ENCODE results near the gene LIPI. TPM values are rescaled to one million over a fixed set of nuclear protein-coding genes. Genes with fewer than 3 reads are reported as not detected.

LIPI gene
- total RNA-seq, 1 donor from 2014 or later, result not detected

- TF ChIP-seq CTCF (IDR thresholded peaks at IDR 0.05; ENCODE audit: insufficient read depth, low read length, poor library complexity, severe bottlenecking), result no peak
- DNase-seq (ENCODE audit: low read depth), result no peak
- H3K27me3 ChIP-seq (ENCODE audit: control insufficient read depth, insufficient read depth, low read length), result no peaks in the 10 kb centered on the region
- no peaks in the 10 kb centered on the region for H3K36me3 ChIP-seq (ENCODE audit: control insufficient read depth, insufficient read depth, low read length)
- H3K4me3 ChIP-seq (ENCODE audit: low read depth, low read length), result no peak overlapping the region
Measured at GRCh38 chr21:14243874-14244273, 33.1 kb upstream of the LIPI start.

- no peak for DNase-seq (ENCODE audit: low read depth)
- H3K27me3 ChIP-seq (ENCODE audit: control insufficient read depth, insufficient read depth, low read length), result no peaks in the 10 kb centered on the region
- H3K4me3 ChIP-seq (ENCODE audit: low read depth, low read length), result no peak overlapping the region
- TF ChIP-seq CTCF (IDR thresholded peaks at IDR 0.05; ENCODE audit: insufficient read depth, low read length, poor library complexity, severe bottlenecking), result no peak
- H3K36me3 ChIP-seq (ENCODE audit: control insufficient read depth, insufficient read depth, low read length), result no peaks in the 10 kb centered on the region
Measured at GRCh38 chr21:14243461-14243860, 32.7 kb upstream of the LIPI start.

GRCh38 chr21:14241297-14241696 is 30.5 kb upstream of the LIPI start:
- Histone ChIP-seq H3K4me3 (ENCODE audit: low read depth, low read length) (no peak overlapping the region), H3K36me3 (ENCODE audit: control insufficient read depth, insufficient read depth, low read length) (no peaks in the 10 kb centered on the region), H3K27me3 (ENCODE audit: control insufficient read depth, insufficient read depth, low read length) (no peaks in the 10 kb centered on the region)
- TF ChIP-seq CTCF (IDR thresholded peaks at IDR 0.05; ENCODE audit: insufficient read depth, low read length, poor library complexity, severe bottlenecking), result no peak
- no peak for DNase-seq (ENCODE audit: low read depth)

GRCh38 chr21:14239281-14239680 is 28.5 kb upstream of the LIPI start:
- DNase-seq (ENCODE audit: low read depth), result no peak
- no peak for TF ChIP-seq CTCF (IDR thresholded peaks at IDR 0.05; ENCODE audit: insufficient read depth, low read length, poor library complexity, severe bottlenecking)
- Histone ChIP-seq H3K36me3 (ENCODE audit: control insufficient read depth, insufficient read depth, low read length) (no peaks in the 10 kb centered on the region), H3K4me3 (ENCODE audit: low read depth, low read length) (no peak overlapping the region), H3K27me3 (ENCODE audit: control insufficient read depth, insufficient read depth, low read length) (no peaks in the 10 kb centered on the region)

GRCh38 chr21:14236180-14236579 is 25.4 kb upstream of the LIPI start:
- Histone ChIP-seq H3K36me3 (ENCODE audit: control insufficient read depth, insufficient read depth, low read length) (no peaks in the 10 kb centered on the region), H3K27me3 (ENCODE audit: control insufficient read depth, insufficient read depth, low read length) (no peaks in the 10 kb centered on the region), H3K4me3 (ENCODE audit: low read depth, low read length) (no peak overlapping the region)
- DNase-seq (ENCODE audit: low read depth), result no peak
- no peak for TF ChIP-seq CTCF (IDR thresholded peaks at IDR 0.05; ENCODE audit: insufficient read depth, low read length, poor library complexity, severe bottlenecking)

- Histone ChIP-seq H3K4me3 (ENCODE audit: low read depth, low read length) (no peak overlapping the region), H3K27me3 (ENCODE audit: control insufficient read depth, insufficient read depth, low read length) (no peaks in the 10 kb centered on the region), H3K36me3 (ENCODE audit: control insufficient read depth, insufficient read depth, low read length) (no peaks in the 10 kb centered on the region)
- no peak for DNase-seq (ENCODE audit: low read depth)
- no peak for TF ChIP-seq CTCF (IDR thresholded peaks at IDR 0.05; ENCODE audit: insufficient read depth, low read length, poor library complexity, severe bottlenecking)
Measured at GRCh38 chr21:14235101-14235500, 24.3 kb upstream of the LIPI start.

Measured in kidney epithelial cell (primary cell).